ENCODE data around the gene TRMT61B.

- TF ChIP-seq CTCF (IDR thresholded peaks at IDR 0.05) (no peak), POLR2A (IDR thresholded peaks at IDR 0.05) (no peak), POLR2AphosphoS5 (IDR thresholded peaks at IDR 0.05) (no peak), EP300 (IDR thresholded peaks at IDR 0.05; ENCODE audit: low read depth) (no peak)
Measured at GRCh38 chr2:28901202-28901601, 31.1 kb upstream of the TRMT61B start.

Measured in transverse colon (tissue), 4 donors.